ENCODE results near the gene SUSD6. TPM values are rescaled to one million over a fixed set of nuclear protein-coding genes. Genes with fewer than 3 reads are reported as not detected.

The SUSD6 gene
- polyA plus RNA-seq, 1 of the 3 experiments (the other 2 are of a cell fraction), result 8.5 TPM

DNA sequence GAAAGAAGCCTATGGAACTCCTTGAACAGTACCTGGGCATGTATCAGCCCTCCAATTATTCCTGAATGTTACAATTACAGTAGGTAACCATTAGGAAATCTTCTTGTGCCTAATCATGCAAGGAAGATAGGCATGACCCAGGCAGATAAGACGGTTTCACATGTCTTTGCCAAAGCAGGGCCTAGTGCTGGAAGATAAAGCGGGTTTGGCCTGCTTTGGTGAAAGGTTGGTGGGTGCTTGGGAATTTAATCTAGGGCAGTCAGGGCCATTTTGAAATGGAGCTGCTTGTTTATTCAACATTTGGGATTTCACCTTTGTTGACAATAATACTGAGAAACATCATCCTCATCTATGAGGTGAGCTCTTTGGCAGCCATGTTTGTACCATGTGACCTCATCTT is 143.1 kb downstream of the SUSD6 start:
- no peaks in the 10 kb centered on the region for H4K20me1 ChIP-seq (ENCODE audit: insufficient read depth)
- POLR2A ChIA-PET, result no interaction called here
- no peaks in the 10 kb centered on the region for H3K79me2 ChIP-seq (ENCODE audit: insufficient read depth)
- H3K9ac ChIP-seq, result no peak overlapping the region
- H3K27ac ChIP-seq (ENCODE audit: low read depth in 2 of 2, low read length in 1 of 2), result no peak overlapping the region
- no peaks in the 10 kb centered on the region for H3K27me3 ChIP-seq (ENCODE audit: insufficient read depth)
- WGBS (ENCODE audit: low lambda C conversion rate), result 73% methylated on average over 2 of the region's 2 CpGs
- CTCF ChIA-PET, result interaction anchor here (0.8 to 2.0 kb wide), 3 partner anchors 27 to 219 kb away, joined by 3 to 6 read pairs (median 3); no protein-coding TSS in a partner anchor
- H3K36me3 ChIP-seq (replicated peaks in 1 of 2; ENCODE audit: control insufficient read depth in 1 of 2, insufficient read depth in 2 of 2, low read length in 1 of 2), result no peaks in the 10 kb centered on the region
- H3K9me3 ChIP-seq, result no peaks in the 10 kb centered on the region
- H3K9me2 ChIP-seq, result no peaks in the 10 kb centered on the region
- TF ChIP-seq, protein P1, sequence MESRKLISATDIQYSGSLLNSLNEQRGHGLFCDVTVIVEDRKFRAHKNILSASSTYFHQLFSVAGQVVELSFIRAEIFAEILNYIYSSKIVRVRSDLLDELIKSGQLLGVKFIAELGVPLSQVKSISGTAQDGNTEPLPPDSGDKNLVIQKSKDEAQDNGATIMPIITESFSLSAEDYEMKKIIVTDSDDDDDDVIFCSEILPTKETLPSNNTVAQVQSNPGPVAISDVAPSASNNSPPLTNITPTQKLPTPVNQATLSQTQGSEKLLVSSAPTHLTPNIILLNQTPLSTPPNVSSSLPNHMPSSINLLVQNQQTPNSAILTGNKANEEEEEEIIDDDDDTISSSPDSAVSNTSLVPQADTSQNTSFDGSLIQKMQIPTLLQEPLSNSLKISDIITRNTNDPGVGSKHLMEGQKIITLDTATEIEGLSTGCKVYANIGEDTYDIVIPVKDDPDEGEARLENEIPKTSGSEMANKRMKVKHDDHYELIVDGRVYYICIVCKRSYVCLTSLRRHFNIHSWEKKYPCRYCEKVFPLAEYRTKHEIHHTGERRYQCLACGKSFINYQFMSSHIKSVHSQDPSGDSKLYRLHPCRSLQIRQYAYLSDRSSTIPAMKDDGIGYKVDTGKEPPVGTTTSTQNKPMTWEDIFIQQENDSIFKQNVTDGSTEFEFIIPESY (IDR thresholded peaks at IDR 0.05; ENCODE audit: borderline replicate concordance, low read depth), result no peak
- TF ChIP-seq TEAD4 (IDR thresholded peaks at IDR 0.05; ENCODE audit: borderline replicate concordance, insufficient read depth) (no peak), NRF1 (IDR thresholded peaks at IDR 0.05; ENCODE audit: low read depth, low read length) (no peak), EP300 (IDR thresholded peaks at IDR 0.05; ENCODE audit: borderline replicate concordance in 1 of 2, low read depth in 1 of 2, low read length in 1 of 2) (no peak)
- no peak overlapping the region for H3K4me3 ChIP-seq (ENCODE audit: low read depth in 2 of 2, low read length in 1 of 2)
- no peak for DNase-seq
- no peak overlapping the region for H3K4me2 ChIP-seq
- H3F3A ChIP-seq (replicated peaks; ENCODE audit: insufficient read depth), result no peaks in the 10 kb centered on the region
- no peak overlapping the region for H2AFZ ChIP-seq (ENCODE audit: low read depth)
- no peaks in the 10 kb centered on the region for H3K4me1 ChIP-seq (ENCODE audit: control insufficient read depth in 1 of 2, insufficient read depth in 2 of 2, low read depth in 1 of 2, low read length in 1 of 2)

DNA sequence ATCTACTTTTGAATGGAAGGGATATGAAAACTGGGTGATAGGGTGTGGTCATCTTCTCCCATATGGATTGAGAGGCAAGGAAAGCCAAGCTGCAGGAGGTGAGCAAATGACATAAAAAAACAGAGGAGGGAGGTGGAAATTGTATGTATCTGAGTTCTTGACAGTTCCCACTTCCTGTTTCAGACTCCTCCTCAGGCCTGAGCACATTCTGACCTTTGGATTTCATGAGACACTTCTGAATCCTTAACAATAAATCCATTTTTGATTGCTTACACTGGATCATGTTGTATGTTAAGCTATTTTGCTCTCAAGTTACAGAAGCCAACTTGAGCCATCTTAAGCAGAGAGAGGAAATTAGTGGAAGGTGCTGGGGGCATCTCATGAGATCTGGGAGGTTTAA is 143.9 kb downstream of the SUSD6 start:
- no peak overlapping the region for H3K9ac ChIP-seq
- no peaks in the 10 kb centered on the region for H4K20me1 ChIP-seq (ENCODE audit: insufficient read depth)
- H3K4me2 ChIP-seq, result no peak overlapping the region
- TF ChIP-seq FOXM1 (IDR thresholded peaks at IDR 0.05; ENCODE audit: low read depth) (no peak), RAD21 (IDR thresholded peaks at IDR 0.05; ENCODE audit: low read length) (no peak), MEF2A (IDR thresholded peaks at IDR 0.05; ENCODE audit: borderline replicate concordance, low read depth) (no peak), RFX5 (IDR thresholded peaks at IDR 0.05; ENCODE audit: low read length) (no peak), TEAD4 (IDR thresholded peaks at IDR 0.05; ENCODE audit: borderline replicate concordance, insufficient read depth) (no peak), FOXJ3 (CRISPR knock-in tag; IDR thresholded peaks at IDR 0.05) (no peak), NRF1 (IDR thresholded peaks at IDR 0.05; ENCODE audit: low read depth, low read length) (no peak), SMC3 (IDR thresholded peaks at IDR 0.05; ENCODE audit: low read depth, low read length) (no peak), RXRA (IDR thresholded peaks at IDR 0.05; ENCODE audit: borderline replicate concordance, low read depth) (no peak), JUND (IDR thresholded peaks at IDR 0.05) (no peak), POLR2AphosphoS5 (IDR thresholded peaks at IDR 0.05; ENCODE audit: low read depth, low read length) (no peak), CHD2 (IDR thresholded peaks at IDR 0.05; ENCODE audit: low read length, partially characterized antibody) (no peak), MXI1 (IDR thresholded peaks at IDR 0.05; ENCODE audit: low read depth, low read length) (no peak)
- TF ChIP-seq, protein P2, sequence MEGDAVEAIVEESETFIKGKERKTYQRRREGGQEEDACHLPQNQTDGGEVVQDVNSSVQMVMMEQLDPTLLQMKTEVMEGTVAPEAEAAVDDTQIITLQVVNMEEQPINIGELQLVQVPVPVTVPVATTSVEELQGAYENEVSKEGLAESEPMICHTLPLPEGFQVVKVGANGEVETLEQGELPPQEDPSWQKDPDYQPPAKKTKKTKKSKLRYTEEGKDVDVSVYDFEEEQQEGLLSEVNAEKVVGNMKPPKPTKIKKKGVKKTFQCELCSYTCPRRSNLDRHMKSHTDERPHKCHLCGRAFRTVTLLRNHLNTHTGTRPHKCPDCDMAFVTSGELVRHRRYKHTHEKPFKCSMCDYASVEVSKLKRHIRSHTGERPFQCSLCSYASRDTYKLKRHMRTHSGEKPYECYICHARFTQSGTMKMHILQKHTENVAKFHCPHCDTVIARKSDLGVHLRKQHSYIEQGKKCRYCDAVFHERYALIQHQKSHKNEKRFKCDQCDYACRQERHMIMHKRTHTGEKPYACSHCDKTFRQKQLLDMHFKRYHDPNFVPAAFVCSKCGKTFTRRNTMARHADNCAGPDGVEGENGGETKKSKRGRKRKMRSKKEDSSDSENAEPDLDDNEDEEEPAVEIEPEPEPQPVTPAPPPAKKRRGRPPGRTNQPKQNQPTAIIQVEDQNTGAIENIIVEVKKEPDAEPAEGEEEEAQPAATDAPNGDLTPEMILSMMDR (IDR thresholded peaks at IDR 0.05), result no peak
- TF ChIP-seq, protein P3, sequence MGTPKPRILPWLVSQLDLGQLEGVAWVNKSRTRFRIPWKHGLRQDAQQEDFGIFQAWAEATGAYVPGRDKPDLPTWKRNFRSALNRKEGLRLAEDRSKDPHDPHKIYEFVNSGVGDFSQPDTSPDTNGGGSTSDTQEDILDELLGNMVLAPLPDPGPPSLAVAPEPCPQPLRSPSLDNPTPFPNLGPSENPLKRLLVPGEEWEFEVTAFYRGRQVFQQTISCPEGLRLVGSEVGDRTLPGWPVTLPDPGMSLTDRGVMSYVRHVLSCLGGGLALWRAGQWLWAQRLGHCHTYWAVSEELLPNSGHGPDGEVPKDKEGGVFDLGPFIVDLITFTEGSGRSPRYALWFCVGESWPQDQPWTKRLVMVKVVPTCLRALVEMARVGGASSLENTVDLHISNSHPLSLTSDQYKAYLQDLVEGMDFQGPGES (IDR thresholded peaks at IDR 0.05; ENCODE audit: low read depth, low read length), result no peak
- H3K36me3 ChIP-seq (replicated peaks in 1 of 2; ENCODE audit: control insufficient read depth in 1 of 2, insufficient read depth in 2 of 2, low read length in 1 of 2), result no peaks in the 10 kb centered on the region
- H3K4me3 ChIP-seq (ENCODE audit: low read depth in 2 of 2, low read length in 1 of 2), result no peak overlapping the region
- H3K27me3 ChIP-seq (ENCODE audit: insufficient read depth), result no peaks in the 10 kb centered on the region
- DNase-seq, result no peak
- ChIA-PET POLR2A (interaction anchor here (1.3 kb wide), 1 partner anchor 12 kb away, joined by 3 read pairs; the partner anchor contains the start of gene SRSF5), CTCF (interaction anchor here (2.0 kb wide), 1 partner anchor 28 kb away, joined by 6 read pairs; no protein-coding TSS in a partner anchor)
- H3F3A ChIP-seq (replicated peaks; ENCODE audit: insufficient read depth), result no peaks in the 10 kb centered on the region
- no peaks in the 10 kb centered on the region for H3K9me2 ChIP-seq
- H3K4me1 ChIP-seq (ENCODE audit: control insufficient read depth in 1 of 2, insufficient read depth in 2 of 2, low read depth in 1 of 2, low read length in 1 of 2), result no peaks in the 10 kb centered on the region
- H3K9me3 ChIP-seq, result no peaks in the 10 kb centered on the region
- no peak overlapping the region for H3K27ac ChIP-seq (ENCODE audit: low read depth in 2 of 2, low read length in 1 of 2)
- H2AFZ ChIP-seq (ENCODE audit: low read depth), result no peak overlapping the region
- no peaks in the 10 kb centered on the region for H3K79me2 ChIP-seq (ENCODE audit: insufficient read depth)
